HPDE6-E6E7 (cell line): ENCODE measurements around the gene TRIM15.

ENCODE experiments used
- DNase-seq: peaks from one replicate; pipeline ENCODE4 v3.0.0; 2011; ENCODE audit warnings: missing footprints; ENCODE audit errors: extremely low spot score

The TRIM15 gene

DNA sequence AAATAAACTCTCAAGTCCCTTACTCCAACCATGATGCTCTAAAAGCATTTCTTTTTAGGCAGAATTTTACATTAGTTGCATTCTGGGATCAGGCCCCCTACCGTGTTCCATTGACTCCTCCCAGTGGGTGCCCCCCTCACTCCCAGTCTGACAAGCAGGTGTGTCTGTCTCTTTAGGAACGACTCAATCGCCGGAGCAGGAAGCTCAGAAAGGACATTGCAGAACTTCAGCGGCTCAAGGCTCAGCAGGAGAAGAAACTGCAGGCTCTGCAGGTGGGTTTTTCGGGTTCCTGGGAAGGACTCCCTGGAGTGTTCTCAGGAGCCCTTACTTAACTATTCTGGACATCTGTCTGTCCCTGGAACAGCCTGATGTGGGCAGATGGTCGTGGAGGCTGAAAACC is 17.5 kb upstream of the TRIM15 start:
- DNase-seq = no peak

- DNase-seq = no peak
Observed at GRCh38 chr6:30147096-30147495, 16.2 kb upstream of the TRIM15 start.

GRCh38 chr6:30149234-30149633 is 14.1 kb upstream of the TRIM15 start:
- no peak for DNase-seq

GRCh38 chr6:30149858-30150550 is 13.3 kb upstream of the TRIM15 start:
- no peak for DNase-seq

GRCh38 chr6:30150671-30151395 is 12.5 kb upstream of the TRIM15 start:
- no peak for DNase-seq

- DNase-seq = no peak
Observed at GRCh38 chr6:30151580-30151979, 11.8 kb upstream of the TRIM15 start.

DNA sequence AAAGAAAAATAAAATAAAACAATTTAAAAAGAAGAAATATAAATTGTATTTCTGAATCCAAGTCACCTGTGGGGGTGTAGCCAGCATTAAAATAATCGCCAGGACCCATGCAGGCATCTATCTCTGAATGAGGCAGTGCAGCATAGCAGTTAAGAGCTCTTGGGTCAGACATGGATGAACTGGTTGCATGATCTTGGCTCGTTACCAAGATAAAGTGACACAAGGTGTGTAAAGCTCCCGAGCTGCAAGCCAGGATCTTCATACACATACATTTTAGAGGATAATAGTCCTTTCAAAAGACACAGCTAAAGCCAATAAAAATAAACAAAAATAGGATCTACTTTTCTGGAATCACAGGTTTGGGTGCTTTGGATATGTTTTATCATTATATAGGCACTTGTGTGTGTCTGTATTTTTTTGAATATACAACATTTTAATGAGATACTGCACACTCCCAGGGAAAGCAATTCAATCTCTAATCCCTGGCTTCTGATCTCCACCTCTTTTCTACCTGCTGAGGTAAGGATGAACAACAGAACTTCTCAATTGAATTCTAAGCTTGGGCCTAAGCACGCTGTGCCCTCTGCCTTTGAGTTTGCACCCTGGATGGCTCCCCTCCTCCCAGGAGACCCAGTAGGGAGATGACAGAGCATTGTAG is 11.2 kb upstream of the TRIM15 start:
- DNase-seq = no peak

DNA sequence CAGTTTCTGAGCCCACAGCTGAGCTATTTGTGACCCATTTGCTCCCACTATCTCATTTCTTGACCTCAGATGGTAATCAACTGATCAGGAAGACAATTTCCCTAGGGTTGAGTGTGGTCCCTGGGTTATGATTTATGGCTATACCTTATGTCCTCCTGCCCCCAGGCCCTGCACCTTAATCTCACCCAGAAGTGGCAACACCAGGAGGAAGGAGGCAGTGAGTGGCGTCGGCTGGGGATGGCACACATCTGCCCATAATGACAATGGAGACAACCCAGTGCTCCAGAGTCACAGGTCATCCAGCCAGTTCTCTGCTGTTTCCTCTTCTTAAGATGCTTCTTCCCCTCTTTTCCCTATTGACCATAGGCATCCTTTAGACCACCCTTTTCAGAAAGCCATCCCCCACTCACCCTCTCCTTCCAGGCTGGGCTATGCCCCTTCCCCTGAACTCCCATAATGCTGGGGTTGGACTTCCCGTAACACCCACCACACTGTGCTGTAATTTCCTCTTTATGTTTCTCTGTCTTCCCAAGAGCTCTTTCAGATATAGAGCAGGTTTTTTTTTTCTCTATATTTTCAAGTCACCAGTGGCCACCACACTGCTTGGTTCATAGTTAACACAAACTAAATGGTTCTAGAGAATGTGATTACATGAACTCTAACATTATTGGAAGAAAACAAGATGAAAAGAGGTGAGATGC is 10.3 kb upstream of the TRIM15 start:
- DNase-seq = no peak

- no peak for DNase-seq
Observed at GRCh38 chr6:30154061-30154460, 9.3 kb upstream of the TRIM15 start.

DNA sequence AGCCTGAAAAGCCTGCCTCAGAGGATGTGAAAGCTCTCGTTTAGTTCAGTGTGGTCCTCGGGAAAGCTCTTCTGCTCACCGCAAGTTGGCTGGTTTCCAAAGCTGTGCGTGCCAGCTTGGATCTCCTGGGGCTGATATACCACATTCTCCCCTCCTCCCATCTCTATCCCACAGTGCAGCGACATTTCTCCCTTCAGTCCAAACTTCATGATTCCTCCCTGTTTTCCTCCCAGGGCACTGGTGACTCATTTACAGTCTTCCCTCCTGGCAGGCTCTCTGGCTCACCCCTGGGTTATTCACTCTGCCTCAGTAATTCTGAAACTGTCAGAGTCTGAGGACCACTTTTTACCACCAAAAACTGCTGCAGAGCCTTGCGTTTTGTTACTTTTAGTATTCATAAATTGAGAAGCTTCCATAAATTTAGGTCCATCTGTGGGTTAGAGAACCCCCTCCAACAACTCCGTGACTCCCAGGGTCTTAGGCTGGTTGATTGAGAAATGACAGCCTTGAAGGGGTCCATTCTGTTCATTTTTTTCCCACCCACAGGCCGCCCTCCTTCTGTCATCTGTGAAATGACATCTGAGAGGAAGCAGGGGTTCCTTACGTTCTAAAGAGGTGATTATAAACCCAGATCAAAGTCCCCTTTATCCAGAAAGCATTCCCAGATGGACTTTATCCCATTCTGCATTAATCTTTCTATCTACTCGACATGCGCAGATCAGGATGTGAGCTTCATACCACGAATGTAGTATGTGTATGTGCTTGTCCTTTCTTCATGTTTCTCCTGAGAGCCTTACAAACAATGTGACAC is 8.4 kb upstream of the TRIM15 start:
- DNase-seq = peak; percentile 74

DNA sequence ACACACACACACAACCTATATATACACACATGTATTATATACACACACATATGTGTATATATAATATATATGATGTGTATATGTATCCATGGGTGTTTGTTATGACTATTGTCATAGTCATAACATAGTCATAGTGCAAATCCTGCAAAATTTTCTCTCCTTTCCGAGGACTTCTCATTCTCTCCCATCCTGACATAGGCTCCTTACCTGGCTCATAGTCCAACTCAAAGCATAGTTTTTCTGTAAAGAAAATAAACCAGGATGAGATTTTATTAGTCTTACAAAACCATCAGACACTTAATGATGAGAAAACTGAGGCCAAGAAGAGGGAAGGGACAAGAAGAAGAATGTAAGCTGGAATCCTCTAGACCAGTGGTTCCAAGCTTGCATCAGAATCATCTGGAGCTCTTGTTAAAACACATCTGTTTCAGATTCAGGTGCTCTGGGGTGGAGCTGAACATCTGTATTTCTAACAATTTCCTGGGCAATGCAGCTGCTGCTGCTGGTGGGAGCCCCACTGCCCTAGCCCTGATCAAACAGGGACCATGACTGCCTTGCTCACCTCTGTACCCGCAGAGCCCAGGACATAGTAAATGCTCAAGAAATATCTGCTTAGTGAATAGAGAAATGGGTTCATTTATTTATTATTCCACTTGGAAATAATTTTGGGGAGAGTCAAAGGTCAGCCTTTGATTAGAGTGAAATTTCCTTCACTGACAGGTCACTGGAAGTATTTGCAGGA is 7.7 kb upstream of the TRIM15 start:
- DNase-seq = no peak

DNA sequence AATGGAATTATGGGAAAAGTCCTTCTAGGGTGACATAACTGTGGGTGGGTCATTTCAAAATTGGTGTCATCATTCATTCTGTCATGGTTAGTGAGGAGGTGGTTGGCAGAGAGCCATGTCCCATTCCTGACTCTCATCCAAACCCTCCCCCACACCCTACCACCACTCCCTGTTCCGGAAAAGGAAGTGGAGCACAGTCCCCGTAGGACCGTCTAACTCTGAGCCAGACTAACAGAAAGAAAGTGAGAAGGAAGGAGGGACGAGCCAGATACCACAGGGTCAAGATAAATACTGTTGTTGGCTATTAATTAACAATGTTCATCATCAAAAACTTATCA is 7.1 kb upstream of the TRIM15 start:
- peak; percentile 20 for DNase-seq

- no peak for DNase-seq
Observed at GRCh38 chr6:30156774-30157173, 6.6 kb upstream of the TRIM15 start.

GRCh38 chr6:30157581-30157980 is 5.8 kb upstream of the TRIM15 start:
- no peak for DNase-seq

DNA sequence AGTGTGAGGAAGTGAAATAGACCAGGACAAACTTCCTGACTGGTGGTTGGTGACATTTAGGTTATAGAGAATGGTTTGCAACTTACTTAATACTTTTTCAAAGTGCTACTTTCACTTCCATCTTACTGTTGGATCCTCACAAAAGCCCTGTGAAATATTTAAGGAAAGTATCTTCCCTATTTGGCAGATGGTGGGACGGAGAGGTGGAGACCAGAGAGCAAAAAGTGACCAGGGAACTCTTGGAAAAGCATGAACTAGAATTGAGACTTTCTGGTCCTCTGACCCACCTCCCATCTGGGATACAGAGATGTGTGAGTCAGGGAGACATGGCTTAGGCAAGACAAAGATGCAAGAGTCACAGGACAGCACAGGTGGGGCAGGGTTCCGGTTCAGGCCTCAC is 5.3 kb upstream of the TRIM15 start:
- no peak for DNase-seq

- no peak for DNase-seq
Observed at GRCh38 chr6:30158475-30159040, 4.8 kb upstream of the TRIM15 start.

- DNase-seq = no peak
Observed at GRCh38 chr6:30160008-30160784, 3.1 kb upstream of the TRIM15 start.

- no peak for DNase-seq
Observed at GRCh38 chr6:30160785-30161531, 2.4 kb upstream of the TRIM15 start, which contains the start of gene TRIM10. Gene TRIM10 (minus strand): TSS chr6:30161211. CDS start chr6:30160858, 353 bp downstream.
